Measurements from ENCODE around the gene TULP4. TPM values are rescaled to one million over a fixed set of nuclear protein-coding genes. Genes with fewer than 3 reads are reported as not detected.

Gene TULP4
- polyA plus RNA-seq, 2 of the 4 experiments (the other 2 are of a cell fraction): 5.0 to 10.6 TPM

DNA sequence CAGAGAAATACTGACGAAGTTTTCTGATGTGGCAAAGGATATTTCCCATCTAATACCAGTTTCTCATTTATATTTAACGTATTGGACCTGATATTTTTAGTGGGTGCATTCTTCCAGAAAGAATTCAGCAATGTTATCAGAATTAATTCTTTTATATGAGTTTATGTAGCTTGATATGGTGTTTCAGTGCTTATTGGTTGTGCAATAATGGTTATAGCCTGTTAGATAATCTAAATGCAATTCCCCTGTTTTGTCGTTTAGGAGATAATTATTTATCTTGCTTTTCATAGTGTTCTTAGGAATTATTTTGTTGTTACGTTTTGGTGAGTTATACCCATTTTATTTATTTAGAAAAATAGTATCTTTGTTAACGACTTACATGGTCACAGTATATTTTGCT is 196.2 kb downstream of the TULP4 start:
- no peak overlapping the region for H3K4me2 ChIP-seq
- no peak overlapping the region for H3K27ac ChIP-seq
- ChIA-PET POLR2A (no interaction called here), CTCF (no interaction called here)
- no peaks in the 10 kb centered on the region for H3K9me3 ChIP-seq
- no peaks in the 10 kb centered on the region for H3K4me1 ChIP-seq
- no peak for FAIRE-seq
- ATAC-seq: no peak
- no peak overlapping the region for H3K4me3 ChIP-seq
- WGBS (ENCODE audit: missing lambda C conversion rate): 89% methylated on average over 5 of the region's 5 CpGs
- DNase-seq (ENCODE audit: low read depth in 1 of 2, low spot score in 1 of 2): no peak
- TF ChIP-seq EHF (CRISPR knock-in tag; IDR thresholded peaks at IDR 0.05): no peak
- no peak for TF ChIP-seq PHF8 (IDR thresholded peaks at IDR 0.05; ENCODE audit: borderline replicate concordance, low read depth)
- no peak for TF ChIP-seq HEYL (CRISPR knock-in tag; IDR thresholded peaks at IDR 0.05)
- TF ChIP-seq, protein P1, sequence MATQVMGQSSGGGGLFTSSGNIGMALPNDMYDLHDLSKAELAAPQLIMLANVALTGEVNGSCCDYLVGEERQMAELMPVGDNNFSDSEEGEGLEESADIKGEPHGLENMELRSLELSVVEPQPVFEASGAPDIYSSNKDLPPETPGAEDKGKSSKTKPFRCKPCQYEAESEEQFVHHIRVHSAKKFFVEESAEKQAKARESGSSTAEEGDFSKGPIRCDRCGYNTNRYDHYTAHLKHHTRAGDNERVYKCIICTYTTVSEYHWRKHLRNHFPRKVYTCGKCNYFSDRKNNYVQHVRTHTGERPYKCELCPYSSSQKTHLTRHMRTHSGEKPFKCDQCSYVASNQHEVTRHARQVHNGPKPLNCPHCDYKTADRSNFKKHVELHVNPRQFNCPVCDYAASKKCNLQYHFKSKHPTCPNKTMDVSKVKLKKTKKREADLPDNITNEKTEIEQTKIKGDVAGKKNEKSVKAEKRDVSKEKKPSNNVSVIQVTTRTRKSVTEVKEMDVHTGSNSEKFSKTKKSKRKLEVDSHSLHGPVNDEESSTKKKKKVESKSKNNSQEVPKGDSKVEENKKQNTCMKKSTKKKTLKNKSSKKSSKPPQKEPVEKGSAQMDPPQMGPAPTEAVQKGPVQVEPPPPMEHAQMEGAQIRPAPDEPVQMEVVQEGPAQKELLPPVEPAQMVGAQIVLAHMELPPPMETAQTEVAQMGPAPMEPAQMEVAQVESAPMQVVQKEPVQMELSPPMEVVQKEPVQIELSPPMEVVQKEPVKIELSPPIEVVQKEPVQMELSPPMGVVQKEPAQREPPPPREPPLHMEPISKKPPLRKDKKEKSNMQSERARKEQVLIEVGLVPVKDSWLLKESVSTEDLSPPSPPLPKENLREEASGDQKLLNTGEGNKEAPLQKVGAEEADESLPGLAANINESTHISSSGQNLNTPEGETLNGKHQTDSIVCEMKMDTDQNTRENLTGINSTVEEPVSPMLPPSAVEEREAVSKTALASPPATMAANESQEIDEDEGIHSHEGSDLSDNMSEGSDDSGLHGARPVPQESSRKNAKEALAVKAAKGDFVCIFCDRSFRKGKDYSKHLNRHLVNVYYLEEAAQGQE (IDR thresholded peaks at IDR 0.05): no peak
- no peak for TF ChIP-seq RCOR1 (IDR thresholded peaks at IDR 0.05; ENCODE audit: low read depth, low read length)
- TF ChIP-seq ZC3H11A (IDR thresholded peaks at IDR 0.05): no peak
- no peak for TF ChIP-seq ZNF302 (CRISPR knock-in tag; IDR thresholded peaks at IDR 0.05)
- no peak for TF ChIP-seq ZFP36 (IDR thresholded peaks at IDR 0.05; ENCODE audit: borderline replicate concordance, partially characterized antibody)
- no peak for TF ChIP-seq FOSL2 (IDR thresholded peaks at IDR 0.05)
- TF ChIP-seq FOSL2 (CRISPR knock-in tag; IDR thresholded peaks at IDR 0.05): no peak
- no peak for TF ChIP-seq MAFK (IDR thresholded peaks at IDR 0.05; ENCODE audit: partially characterized antibody)
- TF ChIP-seq, protein P2, sequence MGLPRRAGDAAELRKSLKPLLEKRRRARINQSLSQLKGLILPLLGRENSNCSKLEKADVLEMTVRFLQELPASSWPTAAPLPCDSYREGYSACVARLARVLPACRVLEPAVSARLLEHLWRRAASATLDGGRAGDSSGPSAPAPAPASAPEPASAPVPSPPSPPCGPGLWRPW (IDR thresholded peaks at IDR 0.05): no peak
- TF ChIP-seq SREBF2 (IDR thresholded peaks at IDR 0.05): no peak
- TF ChIP-seq, protein P3, sequence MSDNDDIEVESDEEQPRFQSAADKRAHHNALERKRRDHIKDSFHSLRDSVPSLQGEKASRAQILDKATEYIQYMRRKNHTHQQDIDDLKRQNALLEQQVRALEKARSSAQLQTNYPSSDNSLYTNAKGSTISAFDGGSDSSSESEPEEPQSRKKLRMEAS (IDR thresholded peaks at IDR 0.05): no peak
- TF ChIP-seq HOXA7 (CRISPR knock-in tag; IDR thresholded peaks at IDR 0.05): no peak
- no peak for TF ChIP-seq FOSB (CRISPR knock-in tag; IDR thresholded peaks at IDR 0.05)
- no peak for TF ChIP-seq RNF2 (IDR thresholded peaks at IDR 0.05; ENCODE audit: borderline replicate concordance, low read depth)
- no peak for TF ChIP-seq CBX2 (IDR thresholded peaks at IDR 0.05; ENCODE audit: borderline replicate concordance, low read depth)
- TF ChIP-seq NR3C1 (IDR thresholded peaks at IDR 0.05): no peak
- TF ChIP-seq, protein P4, sequence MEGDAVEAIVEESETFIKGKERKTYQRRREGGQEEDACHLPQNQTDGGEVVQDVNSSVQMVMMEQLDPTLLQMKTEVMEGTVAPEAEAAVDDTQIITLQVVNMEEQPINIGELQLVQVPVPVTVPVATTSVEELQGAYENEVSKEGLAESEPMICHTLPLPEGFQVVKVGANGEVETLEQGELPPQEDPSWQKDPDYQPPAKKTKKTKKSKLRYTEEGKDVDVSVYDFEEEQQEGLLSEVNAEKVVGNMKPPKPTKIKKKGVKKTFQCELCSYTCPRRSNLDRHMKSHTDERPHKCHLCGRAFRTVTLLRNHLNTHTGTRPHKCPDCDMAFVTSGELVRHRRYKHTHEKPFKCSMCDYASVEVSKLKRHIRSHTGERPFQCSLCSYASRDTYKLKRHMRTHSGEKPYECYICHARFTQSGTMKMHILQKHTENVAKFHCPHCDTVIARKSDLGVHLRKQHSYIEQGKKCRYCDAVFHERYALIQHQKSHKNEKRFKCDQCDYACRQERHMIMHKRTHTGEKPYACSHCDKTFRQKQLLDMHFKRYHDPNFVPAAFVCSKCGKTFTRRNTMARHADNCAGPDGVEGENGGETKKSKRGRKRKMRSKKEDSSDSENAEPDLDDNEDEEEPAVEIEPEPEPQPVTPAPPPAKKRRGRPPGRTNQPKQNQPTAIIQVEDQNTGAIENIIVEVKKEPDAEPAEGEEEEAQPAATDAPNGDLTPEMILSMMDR (IDR thresholded peaks at IDR 0.05): no peak
- no peak for TF ChIP-seq MYC (IDR thresholded peaks at IDR 0.05; ENCODE audit: borderline replicate concordance, low read length)

DNA sequence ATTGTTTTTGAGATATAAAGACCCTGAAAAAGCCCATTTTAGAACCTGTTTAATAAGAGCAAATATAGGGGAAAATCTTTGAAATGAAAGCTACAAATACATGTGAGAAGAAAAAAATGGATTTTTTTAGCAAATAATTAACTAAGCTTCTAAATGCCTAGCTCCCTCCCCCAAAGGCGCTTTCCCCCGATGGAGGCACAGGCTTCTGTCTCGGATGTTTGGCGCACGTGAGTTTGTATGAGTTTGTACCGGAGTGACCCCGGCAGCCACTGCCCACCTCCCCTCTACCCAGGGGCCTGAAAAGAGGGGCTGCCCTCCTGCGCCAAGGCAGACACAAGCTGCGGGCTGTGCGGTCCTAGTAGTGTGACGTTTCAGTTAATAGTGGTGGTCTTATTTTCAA is 197.2 kb downstream of the TULP4 start:
- CTCF ChIA-PET: interaction anchor here (1.4 kb wide), 2 partner anchors 8 to 288 kb away, joined by 4 to 5 read pairs; no protein-coding TSS in a partner anchor
- no peak overlapping the region for H3K27ac ChIP-seq
- WGBS (ENCODE audit: missing lambda C conversion rate): 94% methylated on average over 11 of the region's 11 CpGs
- no peaks in the 10 kb centered on the region for H3K4me1 ChIP-seq
- no peak overlapping the region for H3K4me3 ChIP-seq
- ATAC-seq (no peak), DNase-seq (ENCODE audit: low read depth in 1 of 2, low spot score in 1 of 2) (no peak), FAIRE-seq (no peak)
- no peak overlapping the region for H3K4me2 ChIP-seq
- no peaks in the 10 kb centered on the region for H3K9me3 ChIP-seq
- POLR2A ChIA-PET: no interaction called here
- no peak for TF ChIP-seq NFE2L2 (conservative IDR thresholded peaks at IDR 0.05; ENCODE audit: low read length)
- TF ChIP-seq CBX2 (IDR thresholded peaks at IDR 0.05; ENCODE audit: borderline replicate concordance, low read depth): no peak
- TF ChIP-seq, protein P5, sequence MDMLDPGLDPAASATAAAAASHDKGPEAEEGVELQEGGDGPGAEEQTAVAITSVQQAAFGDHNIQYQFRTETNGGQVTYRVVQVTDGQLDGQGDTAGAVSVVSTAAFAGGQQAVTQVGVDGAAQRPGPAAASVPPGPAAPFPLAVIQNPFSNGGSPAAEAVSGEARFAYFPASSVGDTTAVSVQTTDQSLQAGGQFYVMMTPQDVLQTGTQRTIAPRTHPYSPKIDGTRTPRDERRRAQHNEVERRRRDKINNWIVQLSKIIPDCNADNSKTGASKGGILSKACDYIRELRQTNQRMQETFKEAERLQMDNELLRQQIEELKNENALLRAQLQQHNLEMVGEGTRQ (IDR thresholded peaks at IDR 0.05): no peak
- no peak for TF ChIP-seq POLR2A (IDR thresholded peaks at IDR 0.05; ENCODE audit: low read length)
- no peak for TF ChIP-seq HOXA7 (CRISPR knock-in tag; IDR thresholded peaks at IDR 0.05)
- no peak for TF ChIP-seq FOSL2 (IDR thresholded peaks at IDR 0.05)
- no peak for TF ChIP-seq FOSL2 (CRISPR knock-in tag; IDR thresholded peaks at IDR 0.05)
- TF ChIP-seq CBX8 (IDR thresholded peaks at IDR 0.05): no peak
- no peak for TF ChIP-seq POLR2AphosphoS2 (conservative IDR thresholded peaks at IDR 0.05; ENCODE audit: low read length)
- TF ChIP-seq HEYL (CRISPR knock-in tag; IDR thresholded peaks at IDR 0.05): no peak
- TF ChIP-seq TFCP2L1 (CRISPR knock-in tag; IDR thresholded peaks at IDR 0.05): no peak
- no peak for TF ChIP-seq ZFP36 (IDR thresholded peaks at IDR 0.05; ENCODE audit: borderline replicate concordance, partially characterized antibody)
- no peak for TF ChIP-seq ESRRA (IDR thresholded peaks at IDR 0.05; ENCODE audit: borderline replicate concordance, low read length)
- TF ChIP-seq TP53 (CRISPR knock-in tag; IDR thresholded peaks at IDR 0.05): no peak
- TF ChIP-seq RCOR1 (IDR thresholded peaks at IDR 0.05; ENCODE audit: low read depth, low read length): no peak
- no peak for TF ChIP-seq RNF2 (IDR thresholded peaks at IDR 0.05; ENCODE audit: borderline replicate concordance, low read depth)
- no peak for TF ChIP-seq HOXB5 (CRISPR knock-in tag; IDR thresholded peaks at IDR 0.05)
- TF ChIP-seq KDM1A (IDR thresholded peaks at IDR 0.05; ENCODE audit: low read depth): no peak
- TF ChIP-seq RARB (CRISPR knock-in tag; IDR thresholded peaks at IDR 0.05): no peak
- no peak for TF ChIP-seq EHF (CRISPR knock-in tag; IDR thresholded peaks at IDR 0.05)
